ENCODE measurements around the gene CLK1. TPM values are rescaled to one million over a fixed set of nuclear protein-coding genes. Genes with fewer than 3 reads are reported as not detected.
A peak's percentile ranks its signal among the peaks of the same experiment; 100 is the strongest.
"Not testable (repeated sequence)": the region's sequence is repeated elsewhere in the genome, so short reads cannot be mapped to it uniquely, and the experiment has no call there.

The CLK1 gene
- polyA plus RNA-seq (2013, experiment 1 of 2; ENCODE audit: insufficient read length): 61.3 TPM
- 56.7 TPM for polyA plus RNA-seq (2013, experiment 2 of 2; ENCODE audit: insufficient read length)

GRCh38 chr2:200864176-200865034, at the start of gene CLK1:
Gene CLK1 (minus strand): TSS chr2:200864658. CDS start chr2:200861862, 2,796 bp downstream.
- peak; percentile 93 for DNase-seq

DNA sequence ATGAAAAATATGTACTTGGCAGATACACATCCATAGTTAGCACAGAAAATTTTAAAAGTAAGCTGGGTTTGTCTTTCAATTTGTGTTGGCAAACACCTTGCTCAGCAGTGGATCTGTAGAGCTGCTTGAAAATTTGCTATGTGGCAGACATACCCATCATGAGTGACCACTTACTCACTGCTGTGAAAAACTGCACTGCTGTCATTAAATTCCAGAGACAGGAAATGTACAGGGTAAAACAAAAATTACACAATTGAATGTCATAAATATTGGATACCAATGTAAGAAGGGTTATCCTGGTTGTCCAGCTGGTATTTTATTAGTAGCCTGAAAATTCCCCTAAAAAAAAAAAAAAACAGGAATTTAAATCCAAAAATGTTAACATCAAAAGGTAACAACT, 49.2 kb upstream of the CLK1 start:
- DNase-seq: peak; percentile 76

- DNase-seq: no peak
Measured at GRCh38 chr2:200909958-200910357, 45.5 kb upstream of the CLK1 start.

DNA sequence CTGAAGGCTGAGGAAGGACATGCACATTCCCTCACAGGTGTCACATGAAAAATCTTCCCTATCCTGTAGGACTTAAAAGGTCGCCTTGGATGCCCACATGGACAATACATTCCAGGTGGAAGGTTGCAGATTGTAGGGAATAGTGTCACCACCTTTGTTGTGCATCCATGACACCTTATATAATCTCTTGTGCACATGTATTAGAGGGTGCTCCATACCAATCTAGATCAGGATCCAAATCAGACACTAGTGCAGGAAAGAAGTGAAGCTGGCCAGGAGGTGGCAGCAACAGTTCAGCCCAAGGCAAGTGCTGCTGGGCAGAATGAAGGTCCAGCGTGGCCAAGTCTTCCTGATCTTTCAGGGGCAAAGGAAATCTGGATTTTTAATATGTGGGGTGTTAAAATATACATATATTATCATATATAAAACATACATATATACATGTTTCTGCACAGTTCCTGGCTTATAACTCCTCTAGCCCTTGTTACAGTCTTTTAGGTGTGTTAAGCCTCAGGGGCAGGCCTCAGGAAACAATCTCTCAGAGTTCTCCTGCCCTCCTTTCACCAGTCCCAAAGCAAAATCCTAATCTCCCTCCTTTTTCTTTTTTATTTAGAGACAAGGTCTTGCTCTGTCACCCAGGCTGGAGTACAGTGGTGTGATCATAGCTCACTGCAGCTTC, 41.3 kb upstream of the CLK1 start:
- DNase-seq: peak; percentile 56

DNA sequence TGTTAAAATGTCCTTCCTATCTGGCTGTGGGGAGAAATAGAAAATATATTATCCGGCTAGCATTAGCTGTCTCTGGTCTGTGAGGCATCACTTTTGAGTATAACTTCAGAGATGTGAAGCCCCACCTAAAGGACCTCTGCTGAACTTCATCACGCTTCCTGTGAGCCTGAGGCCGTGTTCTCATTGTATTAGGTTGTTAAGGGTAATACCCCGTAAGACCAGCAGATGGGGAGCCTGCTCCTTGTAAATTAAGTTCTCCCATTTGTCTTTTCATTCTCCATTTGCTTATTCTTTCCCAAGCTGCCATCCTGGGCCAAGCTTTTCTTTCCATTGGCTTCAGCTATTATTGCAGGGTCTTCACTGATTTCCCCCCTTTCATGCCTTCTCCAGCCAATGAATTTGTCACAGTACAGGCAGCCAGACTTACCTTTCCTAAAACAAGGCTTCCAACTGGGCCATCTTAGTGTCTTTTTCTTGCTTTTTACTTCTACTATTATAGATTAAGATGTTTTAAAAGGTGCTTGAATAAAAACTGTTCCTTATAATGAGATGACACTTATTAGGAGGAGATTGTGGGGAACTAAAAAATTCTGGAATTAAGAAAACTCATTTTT, 37.1 kb upstream of the CLK1 start:
- DNase-seq: peak; percentile 87

- DNase-seq: no peak
Measured at GRCh38 chr2:200899482-200899881, 35.0 kb upstream of the CLK1 start.

GRCh38 chr2:200888704-200889625, 24.5 kb upstream of the CLK1 start, which contains the start of the genes NIF3L1 and PPIL3:
Gene NIF3L1 (plus strand): TSS chr2:200889371. CDS start chr2:200891944, 2,573 bp downstream.
Gene PPIL3 (minus strand): TSS chr2:200889077. CDS start chr2:200887615, 1,462 bp downstream.
- peak; percentile 99 for DNase-seq

DNA sequence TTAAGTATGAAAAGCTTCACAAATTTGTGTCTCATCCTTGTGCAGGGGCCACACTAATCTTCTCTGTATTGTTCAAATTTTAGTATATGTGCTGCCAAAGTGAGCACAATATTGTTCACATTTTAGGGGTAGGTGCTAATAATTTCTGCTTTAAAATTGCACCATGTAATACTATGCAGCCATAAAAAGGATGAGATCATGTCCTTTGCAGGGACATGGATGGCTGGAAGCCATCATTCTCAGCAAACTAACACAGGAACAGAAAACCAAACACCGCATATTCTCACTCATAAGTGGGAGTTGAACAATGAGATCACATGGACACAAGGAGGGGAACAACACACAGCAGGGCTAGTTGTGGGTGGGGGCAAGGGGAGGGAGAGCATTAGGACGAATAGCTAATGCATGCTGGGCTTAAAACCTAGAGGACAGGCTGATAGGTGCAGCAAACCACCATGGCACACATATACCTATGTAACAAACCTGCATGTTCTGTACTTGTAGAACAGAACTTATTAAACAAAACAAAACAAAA, 17.3 kb upstream of the CLK1 start:
- DNase-seq: not testable (repeated sequence)

GRCh38 chr2:200878289-200878880, 13.9 kb upstream of the CLK1 start:
- no peak for DNase-seq

- DNase-seq: no peak
Measured at GRCh38 chr2:200877443-200877842, 13.0 kb upstream of the CLK1 start.

DNA sequence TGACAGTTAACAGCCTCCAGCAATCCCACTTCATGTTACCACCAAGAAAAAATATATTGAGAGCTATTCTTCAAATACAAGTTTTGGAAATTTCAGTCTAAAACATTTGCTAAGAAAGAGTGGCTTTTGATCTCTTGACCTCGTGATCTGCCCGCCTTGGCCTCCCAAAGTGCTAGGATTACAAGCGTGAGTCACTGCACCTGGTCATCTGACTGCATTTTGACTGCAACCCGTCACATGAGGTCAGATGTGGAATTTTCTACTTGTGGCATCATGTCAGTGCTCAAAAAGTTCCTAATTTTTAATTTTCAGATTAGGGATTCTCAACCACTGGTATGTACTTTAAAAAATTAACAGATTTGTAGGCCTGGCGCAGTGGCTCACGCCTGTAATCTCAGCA, 9.1 kb upstream of the CLK1 start:
- DNase-seq: no peak

GRCh38 chr2:200871151-200871550, 6.7 kb upstream of the CLK1 start:
- peak; percentile 27 for DNase-seq

GRCh38 chr2:200869014-200869413, 4.6 kb upstream of the CLK1 start:
- no peak for DNase-seq

DNA sequence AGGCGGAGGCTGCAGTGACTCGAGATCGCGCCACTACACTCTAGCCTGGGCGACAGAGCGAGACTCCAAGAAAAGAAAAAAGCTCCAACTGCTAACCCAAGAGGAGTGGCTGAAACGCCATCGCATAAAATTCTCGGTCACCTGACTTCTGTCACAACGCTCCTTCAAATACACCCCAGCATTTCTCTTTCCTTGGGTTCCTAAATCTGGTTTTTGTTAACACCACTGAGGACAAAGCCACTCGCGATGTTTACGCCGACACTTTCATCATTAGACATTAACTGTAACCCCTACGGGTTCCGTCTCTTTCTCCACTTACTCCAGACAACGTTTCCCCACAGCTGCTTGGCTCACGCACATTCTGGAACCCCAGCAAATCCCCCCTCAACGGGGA, 679 bp downstream of the CLK1 start:
- no peak for DNase-seq

GRCh38 chr2:200862532-200863000, 1.9 kb downstream of the CLK1 start:
- peak; percentile 59 for DNase-seq

DNA sequence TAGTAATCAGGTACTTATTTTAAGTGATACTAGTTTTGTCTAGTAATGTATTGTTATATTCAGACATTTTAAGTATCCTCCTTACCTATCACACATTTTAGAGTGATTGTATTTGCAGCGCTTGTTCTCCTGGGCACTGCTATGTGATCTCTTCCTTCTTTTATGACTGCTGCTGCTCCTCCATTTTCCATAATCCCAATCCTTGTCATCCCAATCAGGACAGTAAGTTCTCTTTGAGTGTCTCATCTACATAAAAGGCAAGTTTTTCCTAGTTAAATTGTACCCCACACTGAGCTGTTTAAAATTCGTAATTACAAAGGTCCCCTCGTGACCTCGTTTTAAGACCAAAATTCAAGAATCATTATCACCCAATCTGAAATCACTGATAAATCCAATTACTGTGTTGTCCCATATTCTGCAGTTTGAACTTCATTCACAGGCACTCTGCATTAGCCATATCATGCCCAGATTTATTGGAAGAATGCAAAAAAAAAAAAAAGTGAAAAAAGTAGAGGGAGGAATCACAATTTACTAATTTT, 2.8 kb downstream of the CLK1 start:
- DNase-seq: no peak

- DNase-seq: no peak
Measured at GRCh38 chr2:200860092-200860795, 4.2 kb downstream of the CLK1 start.

DNA sequence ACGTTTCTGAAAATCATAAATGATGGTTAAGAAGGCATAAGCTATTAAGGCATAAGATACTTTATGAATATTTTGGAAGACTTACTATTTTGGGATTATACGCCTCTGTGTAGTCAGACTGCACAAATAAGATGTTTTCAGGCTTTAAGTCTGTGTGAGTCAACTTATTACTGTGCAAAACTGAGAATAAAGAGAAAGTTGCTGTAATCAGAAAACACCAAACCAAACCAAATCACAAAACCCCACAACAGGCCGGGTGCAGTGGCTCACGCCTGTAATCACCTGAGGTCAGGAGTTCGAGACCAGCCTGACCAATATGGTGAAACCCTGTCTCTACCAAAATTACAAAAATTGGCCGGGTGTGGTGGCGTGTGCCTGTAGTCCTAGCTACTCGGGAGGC, 7.7 kb downstream of the CLK1 start:
- no peak for DNase-seq

- DNase-seq: no peak
Measured at GRCh38 chr2:200852605-200853004, 11.9 kb downstream of the CLK1 start.
